BLaER1 treated with 17β-estradiol and CSF1 and Interleukin-3, amounts not matched to agents 10 nM and 100 nM (cell line): ENCODE results near the gene CHKB.

Source experiments
- H3K27ac ChIP-seq, 11 experiments: shearing (Covaris generic); formaldehyde crosslinking; 2 replicates each; pipeline ENCODE4 v1.8.1; 2022
- H3K27me3 ChIP-seq, 11 experiments: shearing (Covaris generic); formaldehyde crosslinking; 2 replicates each; pipeline ENCODE4 v1.8.1; 2022
- H3K36me3 ChIP-seq, 11 experiments: shearing (Covaris generic); formaldehyde crosslinking; 2 replicates each; pipeline ENCODE4 v1.8.1; 2022
- H3K4me1 ChIP-seq, 10 experiments: shearing (Covaris generic); formaldehyde crosslinking; 2 replicates each; pipeline ENCODE4 v1.8.1; 2022
- H3K4me2 ChIP-seq, 11 experiments: shearing (Covaris generic); formaldehyde crosslinking; 2 replicates each; pipeline ENCODE4 v1.8.1; 2022
- H3K4me3 ChIP-seq, 10 experiments: shearing (Covaris generic); formaldehyde crosslinking; 2 replicates each; pipeline ENCODE4 v1.8.1; 2022
- H3K9ac ChIP-seq, 11 experiments: shearing (Covaris generic); formaldehyde crosslinking; 2 replicates each; pipeline ENCODE4 v1.8.1; 2022
- H3K9me3 ChIP-seq, 11 experiments: shearing (Covaris generic); formaldehyde crosslinking; replicated peaks in 1 of 11; 2 replicates each; pipeline ENCODE4 v1.8.1; 2022
- H4K20me1 ChIP-seq, 11 experiments: shearing (Covaris generic); formaldehyde crosslinking; 2 replicates each; pipeline ENCODE4 v1.8.1; 2022
- Cebpa-rat ChIP-seq, 11 experiments: shearing (Covaris generic); IDR thresholded peaks; 2 replicates each; pipeline ENCODE4 v1.8.1; 2022

The CHKB gene

GRCh38 chr22:50553310-50553709, 29.3 kb downstream of the CHKB start:
- no peaks in the 10 kb centered on the region for H3K9me3 ChIP-seq
- H3K9ac ChIP-seq: no peak overlapping the region
- no peak overlapping the region for H3K4me3 ChIP-seq
- H3K36me3 ChIP-seq: no peaks in the 10 kb centered on the region
- no peak for TF ChIP-seq Cebpa-rat (IDR thresholded peaks at IDR 0.05)
- peaks cover 0 to 19% (median 8%) of the 10 kb centered on the region in 11 experiments; a peak in 13 of 22 replicates for H3K27me3 ChIP-seq
- H3K27ac ChIP-seq: no peak overlapping the region
- H3K4me1 ChIP-seq: peaks cover 20 to 30% (median 22%) of the 10 kb centered on the region in 10 experiments
- H3K4me2 ChIP-seq: no peak overlapping the region
- no peaks in the 10 kb centered on the region; a peak in 1 of 22 replicates for H4K20me1 ChIP-seq

GRCh38 chr22:50551160-50551752, 31.4 kb downstream of the CHKB start:
- Histone ChIP-seq H3K9me3 (no peaks in the 10 kb centered on the region), H3K27me3 (peaks cover 0 to 36% (median 8%) of the 10 kb centered on the region in 11 experiments; a peak in 14 of 22 replicates), H3K27ac (no peak overlapping the region), H3K36me3 (no peaks in the 10 kb centered on the region), H3K4me1 (peaks cover 28 to 47% (median 39%) of the 10 kb centered on the region in 10 experiments), H3K9ac (no peak overlapping the region), H3K4me2 (no peak overlapping the region; a peak in 1 of 22 replicates), H3K4me3 (no peak overlapping the region), H4K20me1 (no peaks in the 10 kb centered on the region; a peak in 1 of 22 replicates)
- no peak for TF ChIP-seq Cebpa-rat (IDR thresholded peaks at IDR 0.05)

- H4K20me1 ChIP-seq: no peaks in the 10 kb centered on the region; a peak in 1 of 22 replicates
- peaks cover 31 to 55% (median 48%) of the 10 kb centered on the region in 10 experiments for H3K4me1 ChIP-seq
- no peak for TF ChIP-seq Cebpa-rat (IDR thresholded peaks at IDR 0.05)
- no peaks in the 10 kb centered on the region for H3K36me3 ChIP-seq
- H3K27ac ChIP-seq: no peak overlapping the region
- H3K4me3 ChIP-seq: no peak overlapping the region; a peak in 1 of 20 replicates
- H3K4me2 ChIP-seq: peak overlapping the region; percentile 86 to 99 (median 94); a peak in 21 of 22 replicates
- H3K27me3 ChIP-seq: peaks cover 0 to 36% (median 8%) of the 10 kb centered on the region in 11 experiments; a peak in 15 of 22 replicates
- H3K9me3 ChIP-seq: no peaks in the 10 kb centered on the region
- H3K9ac ChIP-seq: peak overlapping the region in 3 of 11 experiments; percentile 40 to 66 (median 43); a peak in 3 of 22 replicates
These were observed 32.3 kb downstream of the CHKB start for GRCh38 chr22:50550395-50550794.

- TF ChIP-seq Cebpa-rat (IDR thresholded peaks at IDR 0.05): no peak
- no peaks in the 10 kb centered on the region; a peak in 1 of 22 replicates for H4K20me1 ChIP-seq
- peak overlapping the region; percentile 58 to 78 (median 66); a peak in 18 of 22 replicates for H3K27ac ChIP-seq
- peaks cover 43 to 68% (median 60%) of the 10 kb centered on the region in 10 experiments for H3K4me1 ChIP-seq
- peaks cover 8 to 46% (median 18%) of the 10 kb centered on the region in 11 experiments; a peak in 21 of 22 replicates for H3K27me3 ChIP-seq
- H3K9ac ChIP-seq: peak overlapping the region; percentile 51 to 79 (median 72)
- peak overlapping the region; percentile 86 to 99 (median 94) for H3K4me2 ChIP-seq
- peak overlapping the region; percentile 31 to 66 (median 51) for H3K4me3 ChIP-seq
- no peaks in the 10 kb centered on the region for H3K36me3 ChIP-seq
- H3K9me3 ChIP-seq: 0 out of 22 replicates have a peak, but pooled peaks cover 0 to under 1% (median 0%) of the 10 kb centered on the region in 11 experiments
These were observed 33.5 kb downstream of the CHKB start for GRCh38 chr22:50548921-50549790.

GRCh38 chr22:50548040-50548920, 34.4 kb downstream of the CHKB start:
- Histone ChIP-seq H3K9me3 (peaks cover 0 to 9% (median 0%) of the 10 kb centered on the region in 11 experiments; a peak in 2 of 22 replicates), H3K27ac (peak overlapping the region; percentile 58 to 78 (median 66)), H3K27me3 (peaks cover 13 to 51% (median 26%) of the 10 kb centered on the region in 11 experiments; a peak in 21 of 22 replicates), H3K4me2 (peak overlapping the region; percentile 86 to 99 (median 94)), H3K36me3 (no peaks in the 10 kb centered on the region), H3K4me1 (peaks cover 52 to 76% (median 68%) of the 10 kb centered on the region in 10 experiments), H3K9ac (peak overlapping the region; percentile 51 to 79 (median 72)), H3K4me3 (peak overlapping the region; percentile 31 to 66 (median 51)), H4K20me1 (no peaks in the 10 kb centered on the region; a peak in 1 of 22 replicates)
- no peak for TF ChIP-seq Cebpa-rat (IDR thresholded peaks at IDR 0.05)

- no peaks in the 10 kb centered on the region for H3K36me3 ChIP-seq
- H3K9me3 ChIP-seq: peaks cover 0 to 18% (median 0%) of the 10 kb centered on the region in 11 experiments; a peak in 6 of 22 replicates
- peaks cover 13 to 51% (median 26%) of the 10 kb centered on the region in 11 experiments; a peak in 21 of 22 replicates for H3K27me3 ChIP-seq
- no peaks in the 10 kb centered on the region; a peak in 1 of 22 replicates for H4K20me1 ChIP-seq
- H3K4me2 ChIP-seq: peak overlapping the region; percentile 40 to 85 (median 63)
- H3K9ac ChIP-seq: peak overlapping the region in 8 of 11 experiments; percentile 3 to 47 (median 31); a peak in 10 of 22 replicates
- H3K27ac ChIP-seq: peak overlapping the region in 8 of 11 experiments; percentile 6 to 100 (median 36); a peak in 11 of 22 replicates
- peaks cover 57 to 76% (median 70%) of the 10 kb centered on the region in 10 experiments for H3K4me1 ChIP-seq
- no peak for TF ChIP-seq Cebpa-rat (IDR thresholded peaks at IDR 0.05)
- H3K4me3 ChIP-seq: no peak overlapping the region
These were observed 35.2 kb downstream of the CHKB start for GRCh38 chr22:50547263-50547985.
